ENCODE measurements around the gene FZD7. TPM values are rescaled to one million over a fixed set of nuclear protein-coding genes. Genes with fewer than 3 reads are reported as not detected.

Gene FZD7
- total and polyA plus RNA-seq, 9 of the 15 experiments (the other 6 are each of a cell fraction or from before 2014, with no cell fraction given) = 0.11 to 2.4 (median 0.69) TPM

- TF ChIP-seq, protein P1, sequence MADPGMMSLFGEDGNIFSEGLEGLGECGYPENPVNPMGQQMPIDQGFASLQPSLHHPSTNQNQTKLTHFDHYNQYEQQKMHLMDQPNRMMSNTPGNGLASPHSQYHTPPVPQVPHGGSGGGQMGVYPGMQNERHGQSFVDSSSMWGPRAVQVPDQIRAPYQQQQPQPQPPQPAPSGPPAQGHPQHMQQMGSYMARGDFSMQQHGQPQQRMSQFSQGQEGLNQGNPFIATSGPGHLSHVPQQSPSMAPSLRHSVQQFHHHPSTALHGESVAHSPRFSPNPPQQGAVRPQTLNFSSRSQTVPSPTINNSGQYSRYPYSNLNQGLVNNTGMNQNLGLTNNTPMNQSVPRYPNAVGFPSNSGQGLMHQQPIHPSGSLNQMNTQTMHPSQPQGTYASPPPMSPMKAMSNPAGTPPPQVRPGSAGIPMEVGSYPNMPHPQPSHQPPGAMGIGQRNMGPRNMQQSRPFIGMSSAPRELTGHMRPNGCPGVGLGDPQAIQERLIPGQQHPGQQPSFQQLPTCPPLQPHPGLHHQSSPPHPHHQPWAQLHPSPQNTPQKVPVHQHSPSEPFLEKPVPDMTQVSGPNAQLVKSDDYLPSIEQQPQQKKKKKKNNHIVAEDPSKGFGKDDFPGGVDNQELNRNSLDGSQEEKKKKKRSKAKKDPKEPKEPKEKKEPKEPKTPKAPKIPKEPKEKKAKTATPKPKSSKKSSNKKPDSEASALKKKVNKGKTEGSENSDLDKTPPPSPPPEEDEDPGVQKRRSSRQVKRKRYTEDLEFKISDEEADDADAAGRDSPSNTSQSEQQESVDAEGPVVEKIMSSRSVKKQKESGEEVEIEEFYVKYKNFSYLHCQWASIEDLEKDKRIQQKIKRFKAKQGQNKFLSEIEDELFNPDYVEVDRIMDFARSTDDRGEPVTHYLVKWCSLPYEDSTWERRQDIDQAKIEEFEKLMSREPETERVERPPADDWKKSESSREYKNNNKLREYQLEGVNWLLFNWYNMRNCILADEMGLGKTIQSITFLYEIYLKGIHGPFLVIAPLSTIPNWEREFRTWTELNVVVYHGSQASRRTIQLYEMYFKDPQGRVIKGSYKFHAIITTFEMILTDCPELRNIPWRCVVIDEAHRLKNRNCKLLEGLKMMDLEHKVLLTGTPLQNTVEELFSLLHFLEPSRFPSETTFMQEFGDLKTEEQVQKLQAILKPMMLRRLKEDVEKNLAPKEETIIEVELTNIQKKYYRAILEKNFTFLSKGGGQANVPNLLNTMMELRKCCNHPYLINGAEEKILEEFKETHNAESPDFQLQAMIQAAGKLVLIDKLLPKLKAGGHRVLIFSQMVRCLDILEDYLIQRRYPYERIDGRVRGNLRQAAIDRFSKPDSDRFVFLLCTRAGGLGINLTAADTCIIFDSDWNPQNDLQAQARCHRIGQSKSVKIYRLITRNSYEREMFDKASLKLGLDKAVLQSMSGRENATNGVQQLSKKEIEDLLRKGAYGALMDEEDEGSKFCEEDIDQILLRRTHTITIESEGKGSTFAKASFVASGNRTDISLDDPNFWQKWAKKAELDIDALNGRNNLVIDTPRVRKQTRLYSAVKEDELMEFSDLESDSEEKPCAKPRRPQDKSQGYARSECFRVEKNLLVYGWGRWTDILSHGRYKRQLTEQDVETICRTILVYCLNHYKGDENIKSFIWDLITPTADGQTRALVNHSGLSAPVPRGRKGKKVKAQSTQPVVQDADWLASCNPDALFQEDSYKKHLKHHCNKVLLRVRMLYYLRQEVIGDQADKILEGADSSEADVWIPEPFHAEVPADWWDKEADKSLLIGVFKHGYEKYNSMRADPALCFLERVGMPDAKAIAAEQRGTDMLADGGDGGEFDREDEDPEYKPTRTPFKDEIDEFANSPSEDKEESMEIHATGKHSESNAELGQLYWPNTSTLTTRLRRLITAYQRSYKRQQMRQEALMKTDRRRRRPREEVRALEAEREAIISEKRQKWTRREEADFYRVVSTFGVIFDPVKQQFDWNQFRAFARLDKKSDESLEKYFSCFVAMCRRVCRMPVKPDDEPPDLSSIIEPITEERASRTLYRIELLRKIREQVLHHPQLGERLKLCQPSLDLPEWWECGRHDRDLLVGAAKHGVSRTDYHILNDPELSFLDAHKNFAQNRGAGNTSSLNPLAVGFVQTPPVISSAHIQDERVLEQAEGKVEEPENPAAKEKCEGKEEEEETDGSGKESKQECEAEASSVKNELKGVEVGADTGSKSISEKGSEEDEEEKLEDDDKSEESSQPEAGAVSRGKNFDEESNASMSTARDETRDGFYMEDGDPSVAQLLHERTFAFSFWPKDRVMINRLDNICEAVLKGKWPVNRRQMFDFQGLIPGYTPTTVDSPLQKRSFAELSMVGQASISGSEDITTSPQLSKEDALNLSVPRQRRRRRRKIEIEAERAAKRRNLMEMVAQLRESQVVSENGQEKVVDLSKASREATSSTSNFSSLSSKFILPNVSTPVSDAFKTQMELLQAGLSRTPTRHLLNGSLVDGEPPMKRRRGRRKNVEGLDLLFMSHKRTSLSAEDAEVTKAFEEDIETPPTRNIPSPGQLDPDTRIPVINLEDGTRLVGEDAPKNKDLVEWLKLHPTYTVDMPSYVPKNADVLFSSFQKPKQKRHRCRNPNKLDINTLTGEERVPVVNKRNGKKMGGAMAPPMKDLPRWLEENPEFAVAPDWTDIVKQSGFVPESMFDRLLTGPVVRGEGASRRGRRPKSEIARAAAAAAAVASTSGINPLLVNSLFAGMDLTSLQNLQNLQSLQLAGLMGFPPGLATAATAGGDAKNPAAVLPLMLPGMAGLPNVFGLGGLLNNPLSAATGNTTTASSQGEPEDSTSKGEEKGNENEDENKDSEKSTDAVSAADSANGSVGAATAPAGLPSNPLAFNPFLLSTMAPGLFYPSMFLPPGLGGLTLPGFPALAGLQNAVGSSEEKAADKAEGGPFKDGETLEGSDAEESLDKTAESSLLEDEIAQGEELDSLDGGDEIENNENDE (IDR thresholded peaks at IDR 0.05; ENCODE audit: low read depth, low read length) = no peak
- TF ChIP-seq SMAD1 (IDR thresholded peaks at IDR 0.05; ENCODE audit: low read depth, low read length, partially characterized antibody) (no peak), SMARCA4 (IDR thresholded peaks at IDR 0.05) (peak; percentile 22; the same call in 1 of the 2 replicates), DPF2 (IDR thresholded peaks at IDR 0.05) (peak; percentile 72), EP300 (IDR thresholded peaks at IDR 0.05; ENCODE audit: low read length) (peak; percentile 26; the same call in 1 of the 2 replicates), CBX3 (IDR thresholded peaks at IDR 0.05; ENCODE audit: borderline replicate concordance in 1 of 2, low read length in 2 of 2) (peak in 1 of 2 experiments; percentile 15; a peak in 1 of 3 replicates), PTTG1 (tag; IDR thresholded peaks at IDR 0.05; ENCODE audit: low read depth) (no peak), ZNF512 (tag; IDR thresholded peaks at IDR 0.05) (no peak), SAFB2 (IDR thresholded peaks at IDR 0.05; ENCODE audit: borderline replicate concordance, low read depth, low read length, severe bottlenecking) (no peak)
- TF ChIP-seq, protein P2, sequence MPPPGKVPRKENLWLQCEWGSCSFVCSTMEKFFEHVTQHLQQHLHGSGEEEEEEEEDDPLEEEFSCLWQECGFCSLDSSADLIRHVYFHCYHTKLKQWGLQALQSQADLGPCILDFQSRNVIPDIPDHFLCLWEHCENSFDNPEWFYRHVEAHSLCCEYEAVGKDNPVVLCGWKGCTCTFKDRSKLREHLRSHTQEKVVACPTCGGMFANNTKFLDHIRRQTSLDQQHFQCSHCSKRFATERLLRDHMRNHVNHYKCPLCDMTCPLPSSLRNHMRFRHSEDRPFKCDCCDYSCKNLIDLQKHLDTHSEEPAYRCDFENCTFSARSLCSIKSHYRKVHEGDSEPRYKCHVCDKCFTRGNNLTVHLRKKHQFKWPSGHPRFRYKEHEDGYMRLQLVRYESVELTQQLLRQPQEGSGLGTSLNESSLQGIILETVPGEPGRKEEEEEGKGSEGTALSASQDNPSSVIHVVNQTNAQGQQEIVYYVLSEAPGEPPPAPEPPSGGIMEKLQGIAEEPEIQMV (tag; conservative IDR thresholded peaks at IDR 0.05; ENCODE audit: low read depth) = peak; percentile 54; the same call in 1 of the 2 replicates
Observed at GRCh38 chr2:202069170-202070067, 35.8 kb downstream of the FZD7 start (continued).

All from K562 (cell line).